ENCODE data around the gene FAM98C. TPM values are rescaled to one million over a fixed set of nuclear protein-coding genes. Genes with fewer than 3 reads are reported as not detected.
A peak's percentile ranks its signal among the peaks of the same experiment; 100 is the strongest.

Gene FAM98C
- total RNA-seq, 4 donors from 2014 or later: 22.1 to 36.5 (median 23.9) TPM

DNA sequence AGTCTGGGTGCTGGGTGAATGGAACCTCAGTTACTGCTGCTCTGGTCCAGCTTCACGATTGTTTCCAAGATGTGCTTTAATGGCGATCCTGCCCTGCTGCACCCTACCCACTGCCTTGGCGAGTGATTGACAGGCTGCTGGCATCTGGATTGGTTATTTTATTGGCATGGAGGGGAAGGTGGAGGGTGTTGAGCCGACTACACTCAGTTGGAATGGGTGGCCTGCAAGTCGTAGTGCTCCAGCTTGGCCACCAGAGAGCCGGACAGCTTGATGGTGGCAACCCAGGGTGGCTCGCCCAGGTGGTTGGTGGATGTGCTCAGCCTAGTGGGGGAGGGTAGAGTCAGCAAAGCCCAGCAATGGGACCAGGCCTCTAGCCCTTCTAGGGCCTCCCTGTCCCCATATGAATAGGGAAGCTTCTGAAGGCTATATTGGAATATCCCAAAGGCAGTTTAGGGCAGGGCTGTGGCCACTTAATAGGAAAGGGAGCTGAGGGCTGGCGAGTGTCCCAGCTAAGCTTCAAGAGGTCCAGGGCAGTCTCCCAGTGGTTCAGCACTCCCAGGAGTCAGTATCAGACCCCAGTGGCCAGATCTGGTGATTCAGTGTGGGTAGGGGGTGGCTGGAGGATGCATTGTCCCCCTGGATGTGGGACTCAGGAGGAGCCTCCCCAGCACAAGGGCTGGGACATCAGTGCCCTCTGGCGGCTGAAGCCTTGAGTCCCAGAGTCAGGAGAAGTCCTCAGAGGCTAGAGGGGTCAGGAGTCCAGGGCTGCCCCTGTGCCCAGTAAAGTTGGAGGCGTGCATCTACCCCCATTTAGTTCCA, 18.5 kb upstream of the FAM98C start:
- peaks cover 24 to 26% of the 10 kb centered on the region in 2 donors for H3K4me1 ChIP-seq
- intact Hi-C loops (cut with DNase I): no loop called here
- 87 to 90% methylated on average over 6 to 7 of the region's 10 CpGs for WGBS, 2 donors
- no peak for DNase-seq
- TF ChIP-seq POLR2A (IDR thresholded peaks at IDR 0.05): no peak
- TF ChIP-seq, protein P1, sequence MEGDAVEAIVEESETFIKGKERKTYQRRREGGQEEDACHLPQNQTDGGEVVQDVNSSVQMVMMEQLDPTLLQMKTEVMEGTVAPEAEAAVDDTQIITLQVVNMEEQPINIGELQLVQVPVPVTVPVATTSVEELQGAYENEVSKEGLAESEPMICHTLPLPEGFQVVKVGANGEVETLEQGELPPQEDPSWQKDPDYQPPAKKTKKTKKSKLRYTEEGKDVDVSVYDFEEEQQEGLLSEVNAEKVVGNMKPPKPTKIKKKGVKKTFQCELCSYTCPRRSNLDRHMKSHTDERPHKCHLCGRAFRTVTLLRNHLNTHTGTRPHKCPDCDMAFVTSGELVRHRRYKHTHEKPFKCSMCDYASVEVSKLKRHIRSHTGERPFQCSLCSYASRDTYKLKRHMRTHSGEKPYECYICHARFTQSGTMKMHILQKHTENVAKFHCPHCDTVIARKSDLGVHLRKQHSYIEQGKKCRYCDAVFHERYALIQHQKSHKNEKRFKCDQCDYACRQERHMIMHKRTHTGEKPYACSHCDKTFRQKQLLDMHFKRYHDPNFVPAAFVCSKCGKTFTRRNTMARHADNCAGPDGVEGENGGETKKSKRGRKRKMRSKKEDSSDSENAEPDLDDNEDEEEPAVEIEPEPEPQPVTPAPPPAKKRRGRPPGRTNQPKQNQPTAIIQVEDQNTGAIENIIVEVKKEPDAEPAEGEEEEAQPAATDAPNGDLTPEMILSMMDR (IDR thresholded peaks at IDR 0.05): no peak
- no peaks in the 10 kb centered on the region for H3K9me3 ChIP-seq
- no peaks in the 10 kb centered on the region for H3K27me3 ChIP-seq
- H3K27ac ChIP-seq: no peak overlapping the region
- H3K4me3 ChIP-seq (replicated peaks in 1 of 3): no peak overlapping the region
- H3K36me3 ChIP-seq: peaks cover 31 to 39% of the 10 kb centered on the region in 2 donors

- TF ChIP-seq POLR2A (IDR thresholded peaks at IDR 0.05): no peak
- TF ChIP-seq, protein P1 (IDR thresholded peaks at IDR 0.05): no peak
- peaks cover 26% of the 10 kb centered on the region in 2 donors for H3K4me1 ChIP-seq
- H3K4me3 ChIP-seq (replicated peaks in 1 of 3): no peak overlapping the region
- 85 to 90% methylated on average over 28 of the region's 40 CpGs for WGBS, 2 donors
- no peaks in the 10 kb centered on the region for H3K9me3 ChIP-seq
- H3K36me3 ChIP-seq: peaks cover 31 to 33% of the 10 kb centered on the region in 2 donors
- no peak for DNase-seq
- intact Hi-C loops (cut with DNase I): no loop called here
- H3K27me3 ChIP-seq: no peaks in the 10 kb centered on the region
- no peak overlapping the region for H3K27ac ChIP-seq
Measured at GRCh38 chr19:38385057-38385803, 17.7 kb upstream of the FAM98C start.

GRCh38 chr19:38385804-38386257, 17.1 kb upstream of the FAM98C start:
- Histone ChIP-seq H3K36me3 (peaks cover 27 to 30% of the 10 kb centered on the region in 2 donors), H3K27ac (no peak overlapping the region), H3K4me1 (peaks cover 26% of the 10 kb centered on the region in 2 donors), H3K4me3 (replicated peaks in 1 of 3) (no peak overlapping the region), H3K9me3 (no peaks in the 10 kb centered on the region), H3K27me3 (no peaks in the 10 kb centered on the region)
- intact Hi-C loops (cut with DNase I): no loop called here
- no peak for DNase-seq
- TF ChIP-seq, protein P1 (IDR thresholded peaks at IDR 0.05): no peak
- no peak for TF ChIP-seq POLR2A (IDR thresholded peaks at IDR 0.05)
- 76 to 78% methylated on average over 32 to 40 of the region's 40 CpGs for WGBS, 2 donors

DNA sequence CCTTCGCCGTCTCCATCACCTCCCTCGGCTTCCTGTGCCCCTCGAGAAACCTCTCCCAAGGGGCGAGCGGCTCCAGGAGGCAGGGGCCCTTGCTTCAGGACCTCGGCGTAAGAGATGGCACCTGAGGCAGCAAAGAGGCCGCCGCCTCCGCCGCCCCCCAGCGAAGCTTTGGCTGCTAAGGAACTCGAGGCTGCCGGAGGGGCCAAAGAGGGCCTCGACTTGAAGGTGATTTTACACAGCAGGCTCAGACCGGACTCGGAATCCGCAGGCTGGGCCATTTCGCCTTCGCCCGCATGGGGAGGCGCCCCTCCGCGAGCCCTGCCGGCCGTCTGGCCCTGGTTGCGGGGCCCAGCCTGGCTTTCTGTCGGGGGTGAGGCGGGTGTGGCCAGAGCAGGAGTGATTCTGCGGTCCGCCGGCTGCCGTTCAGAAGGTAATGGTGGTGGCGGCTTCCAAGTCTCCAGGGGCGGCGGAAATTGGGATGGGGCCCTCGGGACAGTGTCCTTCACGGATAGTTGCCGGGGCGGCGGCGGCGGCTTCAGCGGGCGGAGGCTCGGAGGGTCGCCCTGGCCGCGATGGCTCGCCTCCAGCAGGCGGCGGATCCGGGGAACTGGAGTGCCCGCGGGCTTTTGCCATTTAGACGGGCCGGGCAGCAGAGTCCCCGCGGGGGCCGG, 16.5 kb upstream of the FAM98C start:
- no peaks in the 10 kb centered on the region for H3K9me3 ChIP-seq
- 77% methylated on average over 9 to 42 of the region's 61 CpGs for WGBS, 2 donors
- no peaks in the 10 kb centered on the region for H3K27me3 ChIP-seq
- peaks cover 26% of the 10 kb centered on the region in 2 donors for H3K4me1 ChIP-seq
- H3K36me3 ChIP-seq: peaks cover 21 to 23% of the 10 kb centered on the region in 2 donors
- intact Hi-C loops (cut with DNase I): no loop called here
- DNase-seq: no peak
- no peak for TF ChIP-seq POLR2A (IDR thresholded peaks at IDR 0.05)
- TF ChIP-seq, protein P1 (IDR thresholded peaks at IDR 0.05): no peak
- peak overlapping the region in 1 of 3 donors; percentile 71 for H3K4me3 ChIP-seq (replicated peaks in 1 of 3)
- H3K27ac ChIP-seq: no peak overlapping the region

All from thyroid gland (tissue), 4 donors.